OCI-LY3 (cell line): ENCODE data around the gene ZNF729.

Experiments used
- H2AFZ ChIP-seq: fragments of 200-600, 300-600 bp; shearing (Covaris generic); 2 replicates; pipeline ENCODE4 v1.6.0; 2014; ENCODE audit warnings: antibody characterized with exemption, low read depth, low read length
- H3K27ac ChIP-seq: fragments of 200-600, 300-600 bp; sonication (generic); 2 replicates; pipeline ENCODE4 v1.5.1; 2014; ENCODE audit warnings: mild to moderate bottlenecking, low read length, moderate library complexity, mixed read lengths
- H3K27me3 ChIP-seq: fragments of 200-600, 300-600 bp; sonication (generic); 2 replicates; pipeline ENCODE4 v1.6.1; 2014; ENCODE audit warnings: low read depth, low read length, mixed read lengths
- H3K36me3 ChIP-seq: fragments of 200-600, 300-600 bp; sonication (generic); replicated peaks from 2 replicates; pipeline ENCODE3; 2014; ENCODE audit warnings: low read depth, low read length, mixed read lengths
- H3K4me1 ChIP-seq: fragments of 300-600, 200-600 bp; sonication (generic); 2 replicates; pipeline ENCODE4 v1.6.1; 2014; ENCODE audit warnings: low read length, mixed read lengths
- H3K4me2 ChIP-seq: fragments of 200-600, 300-600 bp; sonication (generic); 2 replicates; pipeline ENCODE4 v1.6.1; 2014; ENCODE audit warnings: low read length, mixed read lengths
- H3K4me3 ChIP-seq: fragments of 300-600, 200-600 bp; sonication (generic); 2 replicates; pipeline ENCODE4 v1.5.1; 2014; ENCODE audit warnings: antibody characterized with exemption, mild to moderate bottlenecking, low read length, moderate library complexity
- H3K79me2 ChIP-seq: fragments of 300-600, 200-600 bp; shearing (Covaris generic); 2 replicates; pipeline ENCODE4 v1.6.1; 2014; ENCODE audit warnings: mild to moderate bottlenecking, low read length, mixed read lengths
- H3K9ac ChIP-seq: fragments of 300-600, 200-600 bp; shearing (Covaris generic); 2 replicates; pipeline ENCODE4 v1.6.0; 2014; ENCODE audit warnings: mild to moderate bottlenecking, low read length, moderate library complexity
- H3K9me3 ChIP-seq: fragments of 200-600, 300-600 bp; shearing (Covaris generic); 2 replicates; pipeline ENCODE4 v1.6.1; 2014; ENCODE audit warnings: low read length, mixed read lengths; ENCODE audit not compliant: insufficient read depth
- H4K20me1 ChIP-seq: fragments of 200-600, 300-600 bp; sonication (generic); 2 replicates; pipeline ENCODE4 v1.6.1; 2016; ENCODE audit warnings: low read length, mixed read lengths; ENCODE audit not compliant: insufficient read depth
- CTCF ChIP-seq: fragments of 200-600, 300-600 bp; sonication (generic); IDR thresholded peaks from 2 replicates; pipeline ENCODE4 v1.5.1; 2014; ENCODE audit warnings: antibody characterized with exemption, low read length, low read depth
- EZH2phosphoT487 ChIP-seq: fragments of 200-600 bp; shearing (Covaris generic); IDR thresholded peaks from 2 replicates; pipeline ENCODE4 v1.6.1; 2018; ENCODE audit warnings: antibody characterized with exemption, mixed run types, low read depth

ZNF729 gene

GRCh38 chr19:22286151-22286810, at the start of gene ZNF729:
Gene ZNF729, plus strand, starts transcription at chr19:22286441. Its CDS starts 85 bp downstream, at chr19:22286526.
- H3K9ac ChIP-seq, result no peak within 1 kb of the TSS
- TF ChIP-seq CTCF, result no peak
- TF ChIP-seq EZH2phosphoT487, result no peak
- no peaks in the 10 kb centered on the region for H3K79me2 ChIP-seq
- H3K4me2 ChIP-seq, result no peak within 1 kb of the TSS
- no peaks in the 10 kb centered on the region for H3K36me3 ChIP-seq
- no peak within 1 kb of the TSS for H3K4me3 ChIP-seq
- no peaks in the 10 kb centered on the region for H3K4me1 ChIP-seq
- H3K9me3 ChIP-seq, result no peaks in the 10 kb centered on the region
- H2AFZ ChIP-seq, result no peak within 1 kb of the TSS
- H3K27me3 ChIP-seq, result no peaks in the 10 kb centered on the region
- H3K27ac ChIP-seq, result no peak within 1 kb of the TSS
- no peaks in the 10 kb centered on the region for H4K20me1 ChIP-seq

GRCh38 chr19:22256856-22257255, 29.4 kb upstream of the ZNF729 start:
- Histone ChIP-seq H3K9me3 (peaks cover 11% of the 10 kb centered on the region), H3K27ac (no peak overlapping the region), H3K9ac (no peak overlapping the region), H4K20me1 (no peaks in the 10 kb centered on the region), H3K79me2 (no peaks in the 10 kb centered on the region), H3K4me1 (no peaks in the 10 kb centered on the region), H3K36me3 (no peaks in the 10 kb centered on the region), H2AFZ (no peak overlapping the region), H3K4me3 (no peak overlapping the region), H3K27me3 (no peaks in the 10 kb centered on the region), H3K4me2 (no peak overlapping the region)
- no peak for TF ChIP-seq EZH2phosphoT487
- no peak for TF ChIP-seq CTCF

- H2AFZ ChIP-seq, result no peak overlapping the region
- no peak overlapping the region for H3K27ac ChIP-seq
- H3K79me2 ChIP-seq, result no peaks in the 10 kb centered on the region
- TF ChIP-seq EZH2phosphoT487, result no peak
- TF ChIP-seq CTCF, result no peak
- no peaks in the 10 kb centered on the region for H3K27me3 ChIP-seq
- no peak overlapping the region for H3K9ac ChIP-seq
- H3K36me3 ChIP-seq, result no peaks in the 10 kb centered on the region
- H3K9me3 ChIP-seq, result peaks cover 11% of the 10 kb centered on the region
- H4K20me1 ChIP-seq, result no peaks in the 10 kb centered on the region
- H3K4me2 ChIP-seq, result no peak overlapping the region
- no peaks in the 10 kb centered on the region for H3K4me1 ChIP-seq
- no peak overlapping the region for H3K4me3 ChIP-seq
Measured at GRCh38 chr19:22257381-22257780, 28.9 kb upstream of the ZNF729 start.

- no peak overlapping the region for H3K27ac ChIP-seq
- H3K4me1 ChIP-seq, result no peaks in the 10 kb centered on the region
- no peak for TF ChIP-seq CTCF
- no peak for TF ChIP-seq EZH2phosphoT487
- H3K4me3 ChIP-seq, result no peak overlapping the region
- peaks cover 8% of the 10 kb centered on the region for H3K9me3 ChIP-seq
- H3K9ac ChIP-seq, result no peak overlapping the region
- no peaks in the 10 kb centered on the region for H4K20me1 ChIP-seq
- H3K27me3 ChIP-seq, result no peaks in the 10 kb centered on the region
- no peaks in the 10 kb centered on the region for H3K79me2 ChIP-seq
- no peaks in the 10 kb centered on the region for H3K36me3 ChIP-seq
- H3K4me2 ChIP-seq, result no peak overlapping the region
- H2AFZ ChIP-seq, result no peak overlapping the region
Measured at GRCh38 chr19:22257916-22258315, 28.3 kb upstream of the ZNF729 start.
